CD14-positive monocyte (primary cell): ENCODE results near the gene CSMD2. TPM values are rescaled to one million over a fixed set of nuclear protein-coding genes. Genes with fewer than 3 reads are reported as not detected.

Experiments used
- DNase-seq, 3 donors: peaks; one replicate each; pipeline ENCODE4 v3.0.0-alpha.2; 2011 to 2022
- H2AFZ ChIP-seq: 2 replicates; pipeline ENCODE4 v1.6.0; 2012; ENCODE audit warnings: mild to moderate bottlenecking, low read depth, low read length, inconsistent platforms; ENCODE audit not compliant: insufficient read depth, poor library complexity, severe bottlenecking
- H3K27ac ChIP-seq, 2 donors: 1 replicate in 1 of 2; 2 replicates in 1 of 2; pipeline ENCODE4 v1.5.1; 2012 to 2013; ENCODE audit warnings: low read length in 2 of 2, control low read depth in 1 of 2, inconsistent platforms in 1 of 2, low read depth in 1 of 2, mild to moderate bottlenecking in 1 of 2
- H3K27me3 ChIP-seq, 2 donors: one replicate each; pipeline versions ENCODE4 v1.6.0 to v1.6.1; 2011 to 2013; ENCODE audit warnings: low read length in 2 of 2; ENCODE audit not compliant: control insufficient read depth in 2 of 2, insufficient read depth in 2 of 2
- H3K36me3 ChIP-seq, 2 donors: replicated peaks in 1 of 2; 1 replicate in 1 of 2; 2 replicates in 1 of 2; pipeline versions ENCODE4 v1.5.1 to v1.6.1; 2012 to 2013; ENCODE audit warnings: low read length in 2 of 2, control low read depth in 1 of 2, inconsistent platforms in 1 of 2, mild to moderate bottlenecking in 1 of 2; ENCODE audit not compliant: insufficient read depth in 2 of 2, control insufficient read depth in 1 of 2
- H3K4me1 ChIP-seq, 2 donors: 1 replicate in 1 of 2; 2 replicates in 1 of 2; pipeline versions ENCODE4 v1.5.1 to v1.6.1; 2012 to 2013; ENCODE audit warnings: low read length in 2 of 2, control low read depth in 1 of 2, inconsistent platforms in 1 of 2, mild to moderate bottlenecking in 1 of 2, moderate library complexity in 1 of 2; ENCODE audit not compliant: insufficient read depth in 2 of 2, control insufficient read depth in 1 of 2
- H3K4me2 ChIP-seq: replicated peaks from 2 replicates; pipeline ENCODE3; 2012; ENCODE audit warnings: low read length, moderate library complexity, mild to moderate bottlenecking; ENCODE audit not compliant: poor library complexity, severe bottlenecking; ENCODE audit errors: extremely low read depth
- H3K4me3 ChIP-seq, 3 experiments: fragments of 200-600 bp in 1 of 3; sonication (generic) in 1 of 3; replicated peaks in 1 of 3; 1 replicate in 2 of 3; 2 replicates in 1 of 3; pipeline ENCODE4 v1.5.1; 2011 to 2013; ENCODE audit warnings: low read length in 3 of 3, mild to moderate bottlenecking in 3 of 3, control low read depth in 2 of 3, low read depth in 2 of 3, inconsistent platforms in 1 of 3, moderate library complexity in 1 of 3
- H3K79me2 ChIP-seq: 2 replicates; pipeline ENCODE4 v1.6.0; 2012; ENCODE audit warnings: mild to moderate bottlenecking, control low read depth, inconsistent platforms, low read length, moderate library complexity; ENCODE audit not compliant: insufficient read depth
- H3K9ac ChIP-seq: 2 replicates; pipeline ENCODE4 v1.6.0; 2017; ENCODE audit warnings: low read length, mild to moderate bottlenecking; ENCODE audit not compliant: insufficient read depth, poor library complexity, severe bottlenecking
- H3K9me3 ChIP-seq, 2 donors: replicated peaks in 1 of 2; 1 replicate in 1 of 2; 2 replicates in 1 of 2; pipeline versions ENCODE4 v1.5.1 to v1.6.1; 2012 to 2013; ENCODE audit warnings: low read length in 2 of 2, control low read depth in 1 of 2; ENCODE audit not compliant: control insufficient read depth in 1 of 2, insufficient read depth in 1 of 2
- H4K20me1 ChIP-seq: 2 replicates; pipeline ENCODE4 v1.6.0; 2012; ENCODE audit warnings: mild to moderate bottlenecking, low read length, control low read depth, moderate library complexity; ENCODE audit not compliant: insufficient read depth
- H3K27ac Mint-ChIP-seq, 7 donors: one replicate each; pipeline ENCODE4 v1.8.0; 2020; ENCODE audit warnings: mild to moderate bottlenecking in 7 of 7, mixed read lengths in 7 of 7, moderate library complexity in 6 of 7, inconsistent platforms in 2 of 7
- H3K27me3 Mint-ChIP-seq, 3 donors: one replicate each; pipeline ENCODE4 v1.8.0; 2021 to 2022; ENCODE audit warnings: low read depth in 3 of 3, mild to moderate bottlenecking in 3 of 3, mixed read lengths in 3 of 3, moderate library complexity in 3 of 3, inconsistent platforms in 1 of 3
- H3K36me3 Mint-ChIP-seq, 2 donors: one replicate each; pipeline ENCODE4 v1.8.0; 2020; ENCODE audit warnings: mixed read lengths in 2 of 2, inconsistent platforms in 1 of 2, mild to moderate bottlenecking in 1 of 2
- H3K4me1 Mint-ChIP-seq: one replicate; pipeline ENCODE4 v1.8.0; 2020; ENCODE audit warnings: mild to moderate bottlenecking, mixed read lengths
- H3K4me3 Mint-ChIP-seq, 2 donors: one replicate each; pipeline ENCODE4 v1.8.0; 2020; ENCODE audit warnings: mild to moderate bottlenecking in 2 of 2, mixed read lengths in 2 of 2, moderate library complexity in 1 of 2
- H3K9me3 Mint-ChIP-seq, 7 donors: one replicate each; pipeline ENCODE4 v1.8.0; 2020 to 2022; ENCODE audit warnings: mixed read lengths in 7 of 7, mild to moderate bottlenecking in 6 of 7, moderate library complexity in 6 of 7, inconsistent platforms in 2 of 7
- CTCF ChIP-seq: fragments of 200-600 bp; IDR thresholded peaks from one replicate; pipeline ENCODE4 v1.8.0; 2022; ENCODE audit warnings: antibody characterized with exemption, mild to moderate bottlenecking
- WGBS: methylation state at CpG from one replicate; pipeline ENCODE4 v1.1.5; 2013; ENCODE audit warnings: missing lambda C conversion rate; ENCODE audit not compliant: insufficient coverage; 5-methylcytosine and 5-hydroxymethylcytosine counted together
- intact Hi-C, 2 donors: fragments of 100-400 bp; cut with micrococcal nuclease; formaldehyde crosslinking; loops; one replicate each; pipeline versions ENCODE4 v1.15.0 to v1.15.1; 2023
- polyA plus RNA-seq, 3 donors: library from polyadenylated mRNA; depleted of rRNA in 1 of 3; unstranded in 2 of 3; stranded (reverse) in 1 of 3; fragments of 300-500 nt in 2 of 3; fragments of >200 nt in 1 of 3; fragmentation: Illumina TruSeq in 2 of 3; gene quantifications; 1 replicate in 2 of 3; 2 replicates in 1 of 3; pipeline ENCODE4 v1.2.3, GENCODE V29; 2012 to 2021

The CSMD2 gene
- polyA plus RNA-seq, 3 donors = 0.04 TPM; not detected in 2

- no peak overlapping the region for H3K4me3 Mint-ChIP-seq
- intact Hi-C loops = no loop called here
- WGBS = 94% methylated on average over 11 of the region's 13 CpGs
Measured at GRCh38 chr1:34128186-34128889, 36.7 kb downstream of the CSMD2 start.

More at GRCh38 chr1:34128186-34128889, 36.7 kb downstream of the CSMD2 start:
- Histone ChIP-seq H3K27me3 (no peaks in the 10 kb centered on the region), H3K9ac (no peak overlapping the region), H3K27ac (no peak overlapping the region), H2AFZ (no peak overlapping the region), H3K79me2 (no peaks in the 10 kb centered on the region), H4K20me1 (no peaks in the 10 kb centered on the region), H3K4me2 (no peak overlapping the region), H3K4me1 (no peaks in the 10 kb centered on the region), H3K9me3 (no peaks in the 10 kb centered on the region), H3K36me3 (no peaks in the 10 kb centered on the region), H3K4me3 (no peak overlapping the region)
- no peak for TF ChIP-seq CTCF
- Mint-ChIP-seq H3K27me3 (peaks cover 4 to 7% (median 4%) of the 10 kb centered on the region in 3 donors), H3K36me3 (no peaks in the 10 kb centered on the region), H3K27ac (no peak overlapping the region), H3K4me1 (no peaks in the 10 kb centered on the region), H3K9me3 (peaks cover 0 to 2% (median 0%) of the 10 kb centered on the region in 7 donors)
- DNase-seq = no peak
